ENCODE results near the gene ZNF699. TPM values are rescaled to one million over a fixed set of nuclear protein-coding genes. Genes with fewer than 3 reads are reported as not detected.
A peak's percentile ranks its signal among the peaks of the same experiment; 100 is the strongest.
"Not testable (repeated sequence)": the region's sequence is repeated elsewhere in the genome, so short reads cannot be mapped to it uniquely, and the experiment has no call there.

Gene ZNF699
- 4.3 and 5.4 TPM in 2 replicates for total RNA-seq (2014; rRNA removed; shearing (Covaris generic))

- 0 out of 2 replicates have a peak, but pooled peaks cover 2% of the 10 kb centered on the region for H3K4me1 ChIP-seq
- peaks cover 4% of the 10 kb centered on the region; the same call in 1 of the 2 replicates for H3K9me3 ChIP-seq (replicated peaks)
- peak within 1 kb of the TSS; percentile 72 for H3K4me3 ChIP-seq
- H3K27ac ChIP-seq: peak within 1 kb of the TSS; percentile 67
- H3K27me3 ChIP-seq: no peaks in the 10 kb centered on the region
- H3K36me3 ChIP-seq: peaks cover 5% of the 10 kb centered on the region; the same call in 1 of the 2 replicates
- peak; percentile 98 to 99 for DNase-seq
Observed at GRCh38 chr19:9309139-9309973, at the start of gene ZNF699. Gene ZNF699 (minus strand): TSS chr19:9309838. CDS start chr19:9305119, 4,719 bp downstream.

- Histone ChIP-seq H3K36me3 (0 out of 2 replicates have a peak, but pooled peaks cover 3% of the 10 kb centered on the region), H3K9me3 (replicated peaks) (no peaks in the 10 kb centered on the region; the same call in 1 of the 2 replicates), H3K4me3 (no peak overlapping the region), H3K4me1 (no peaks in the 10 kb centered on the region), H3K27ac (no peak overlapping the region), H3K27me3 (no peaks in the 10 kb centered on the region)
- no peak for DNase-seq
Observed at GRCh38 chr19:9354651-9355050, 45.0 kb upstream of the ZNF699 start.

- Histone ChIP-seq H3K27me3 (no peaks in the 10 kb centered on the region), H3K4me3 (no peak overlapping the region), H3K36me3 (0 out of 2 replicates have a peak, but pooled peaks cover 5% of the 10 kb centered on the region), H3K4me1 (no peaks in the 10 kb centered on the region), H3K27ac (no peak overlapping the region), H3K9me3 (replicated peaks) (peaks cover 4% of the 10 kb centered on the region)
- no peak for DNase-seq
Observed at GRCh38 chr19:9353011-9353410, 43.4 kb upstream of the ZNF699 start.

GRCh38 chr19:9352505-9352904 lies 42.9 kb upstream of the ZNF699 start:
- Histone ChIP-seq H3K36me3 (0 out of 2 replicates have a peak, but pooled peaks cover 2% of the 10 kb centered on the region), H3K4me1 (no peaks in the 10 kb centered on the region), H3K27ac (no peak overlapping the region), H3K4me3 (no peak overlapping the region), H3K9me3 (replicated peaks) (peaks cover 5% of the 10 kb centered on the region), H3K27me3 (no peaks in the 10 kb centered on the region)
- no peak for DNase-seq

- H3K4me1 ChIP-seq: no peaks in the 10 kb centered on the region
- H3K36me3 ChIP-seq: peaks cover 10% of the 10 kb centered on the region
- no peaks in the 10 kb centered on the region for H3K27me3 ChIP-seq
- no peak for DNase-seq
- H3K9me3 ChIP-seq (replicated peaks): peaks cover 26% of the 10 kb centered on the region
- no peak overlapping the region for H3K27ac ChIP-seq
- H3K4me3 ChIP-seq: no peak overlapping the region
Observed at GRCh38 chr19:9348671-9349070, 39.0 kb upstream of the ZNF699 start.

- no peaks in the 10 kb centered on the region for H3K4me1 ChIP-seq
- H3K27ac ChIP-seq: no peak overlapping the region
- peaks cover 14% of the 10 kb centered on the region for H3K36me3 ChIP-seq
- H3K27me3 ChIP-seq: no peaks in the 10 kb centered on the region
- no peak overlapping the region for H3K4me3 ChIP-seq
- DNase-seq: no peak
- peaks cover 30% of the 10 kb centered on the region for H3K9me3 ChIP-seq (replicated peaks)
Observed at GRCh38 chr19:9348253-9348652, 38.6 kb upstream of the ZNF699 start.

GRCh38 chr19:9345005-9345404 lies 35.4 kb upstream of the ZNF699 start:
- no peak for DNase-seq
- Histone ChIP-seq H3K27me3 (no peaks in the 10 kb centered on the region), H3K4me1 (no peaks in the 10 kb centered on the region), H3K9me3 (replicated peaks) (peaks cover 47% of the 10 kb centered on the region), H3K36me3 (peaks cover 41% of the 10 kb centered on the region), H3K4me3 (no peak overlapping the region), H3K27ac (no peak overlapping the region)

GRCh38 chr19:9342610-9343304 lies 33.1 kb upstream of the ZNF699 start:
- no peak overlapping the region for H3K4me3 ChIP-seq
- DNase-seq: peak in 1 of 2 experiments; percentile 7
- H3K4me1 ChIP-seq: no peaks in the 10 kb centered on the region
- H3K27ac ChIP-seq: no peak overlapping the region
- H3K27me3 ChIP-seq: no peaks in the 10 kb centered on the region
- H3K9me3 ChIP-seq (replicated peaks): peaks cover 56% of the 10 kb centered on the region
- H3K36me3 ChIP-seq: peaks cover 55% of the 10 kb centered on the region

- peaks cover 42% of the 10 kb centered on the region for H3K36me3 ChIP-seq
- DNase-seq: no peak
- H3K27ac ChIP-seq: no peak overlapping the region
- no peak overlapping the region for H3K4me3 ChIP-seq
- no peaks in the 10 kb centered on the region for H3K4me1 ChIP-seq
- no peaks in the 10 kb centered on the region for H3K27me3 ChIP-seq
- H3K9me3 ChIP-seq (replicated peaks): peaks cover 24% of the 10 kb centered on the region; the same call in 1 of the 2 replicates
Observed at GRCh38 chr19:9329999-9330398, 20.4 kb upstream of the ZNF699 start.

- 0 out of 2 replicates have a peak, but pooled peaks cover 13% of the 10 kb centered on the region for H3K9me3 ChIP-seq (replicated peaks)
- H3K4me3 ChIP-seq: peak overlapping the region; percentile 82
- H3K36me3 ChIP-seq: peaks cover 9% of the 10 kb centered on the region
- H3K27me3 ChIP-seq: no peaks in the 10 kb centered on the region
- no peaks in the 10 kb centered on the region for H3K4me1 ChIP-seq
- no peak for DNase-seq
- peak overlapping the region; percentile 80 for H3K27ac ChIP-seq
Observed at GRCh38 chr19:9324584-9324962, 14.9 kb upstream of the ZNF699 start.

GRCh38 chr19:9323919-9324583 lies 14.4 kb upstream of the ZNF699 start, which contains the start of gene ZNF559:
Gene ZNF559 (plus strand): TSS chr19:9324179. CDS start chr19:9338550, 14,371 bp downstream.
- Histone ChIP-seq H3K4me3 (peak within 1 kb of the TSS; percentile 82), H3K36me3 (peaks cover 8% of the 10 kb centered on the region), H3K9me3 (replicated peaks) (0 out of 2 replicates have a peak, but pooled peaks cover 11% of the 10 kb centered on the region)

GRCh38 chr19:9323557-9323918 lies 13.9 kb upstream of the ZNF699 start:
- peak; percentile 86 to 91 for DNase-seq
- H3K4me1 ChIP-seq: no peaks in the 10 kb centered on the region
- peaks cover 6% of the 10 kb centered on the region for H3K36me3 ChIP-seq
- H3K9me3 ChIP-seq (replicated peaks): 0 out of 2 replicates have a peak, but pooled peaks cover 6% of the 10 kb centered on the region
- H3K27ac ChIP-seq: peak overlapping the region; percentile 80
- peak overlapping the region; percentile 82 for H3K4me3 ChIP-seq
- no peaks in the 10 kb centered on the region for H3K27me3 ChIP-seq

More at GRCh38 chr19:9323919-9324583, 14.4 kb upstream of the ZNF699 start, which contains the start of gene ZNF559:
- H3K27ac ChIP-seq: peak within 1 kb of the TSS; percentile 80
- DNase-seq: peak; percentile 94 to 95
- no peaks in the 10 kb centered on the region for H3K27me3 ChIP-seq
- H3K4me1 ChIP-seq: no peaks in the 10 kb centered on the region

GRCh38 chr19:9322201-9322600 lies 12.6 kb upstream of the ZNF699 start:
- not testable (repeated sequence) for H3K4me3 ChIP-seq; H3K27me3 ChIP-seq; H3K9me3 ChIP-seq (replicated peaks); H3K36me3 ChIP-seq; H3K4me1 ChIP-seq; H3K27ac ChIP-seq; DNase-seq

GRCh38 chr19:9321756-9322155 lies 12.1 kb upstream of the ZNF699 start:
- H3K27me3 ChIP-seq; H3K4me3 ChIP-seq; H3K27ac ChIP-seq; H3K4me1 ChIP-seq; H3K36me3 ChIP-seq; DNase-seq; H3K9me3 ChIP-seq (replicated peaks): not testable (repeated sequence)

Data from SJCRH30 (cell line).